ENCODE results near the gene SRSF10. TPM values are rescaled to one million over a fixed set of nuclear protein-coding genes. Genes with fewer than 3 reads are reported as not detected.

The SRSF10 gene
- polyA plus RNA-seq, 3 donors: 66.6 to 76.2 (median 75.6) TPM

- Histone ChIP-seq H2AFZ (ENCODE audit: insufficient read depth, low read depth, low read length, poor library complexity, severe bottlenecking) (no peak overlapping the region), H3K36me3 (replicated peaks in 1 of 2; ENCODE audit: control insufficient read depth in 1 of 2, insufficient read depth in 2 of 2, low read length in 2 of 2) (no peaks in the 10 kb centered on the region), H3K4me1 (ENCODE audit: control insufficient read depth in 1 of 2, insufficient read depth in 2 of 2, low read length in 2 of 2) (peaks cover 8 to 12% of the 10 kb centered on the region in 2 donors), H3K27me3 (ENCODE audit: control insufficient read depth in 2 of 2, insufficient read depth in 2 of 2, low read length in 2 of 2) (no peaks in the 10 kb centered on the region), H3K27ac (ENCODE audit: low read depth in 1 of 2, low read length in 2 of 2) (no peak overlapping the region), H3K9ac (ENCODE audit: insufficient read depth, low read length, poor library complexity, severe bottlenecking) (no peak overlapping the region), H4K20me1 (ENCODE audit: insufficient read depth, low read length) (no peaks in the 10 kb centered on the region), H3K9me3 (replicated peaks in 1 of 2; ENCODE audit: control insufficient read depth in 1 of 2, insufficient read depth in 1 of 2, low read length in 2 of 2) (no peaks in the 10 kb centered on the region), H3K79me2 (ENCODE audit: insufficient read depth, low read length) (no peaks in the 10 kb centered on the region), H3K4me2 (replicated peaks; ENCODE audit: extremely low read depth, low read length, poor library complexity, severe bottlenecking) (no peak overlapping the region), H3K4me3 (replicated peaks in 1 of 3; ENCODE audit: low read depth in 2 of 3, low read length in 3 of 3) (no peak overlapping the region)
- Mint-ChIP-seq H3K27ac (no peak overlapping the region), H3K4me1 (peaks cover 15% of the 10 kb centered on the region), H3K4me3 (no peak overlapping the region), H3K27me3 (ENCODE audit: low read depth in 3 of 3) (no peaks in the 10 kb centered on the region), H3K9me3 (peaks cover 0 to 1% (median 0%) of the 10 kb centered on the region in 7 donors), H3K36me3 (no peaks in the 10 kb centered on the region)
- WGBS (ENCODE audit: insufficient coverage): 92% methylated on average over 3 of the region's 8 CpGs
- no peak for TF ChIP-seq CTCF (IDR thresholded peaks at IDR 0.05)
- intact Hi-C loops (cut with micrococcal nuclease): loop anchor here in 1 of 2 donors (5.0 kb wide), 1 partner anchor 150 kb away; no protein-coding TSS in a partner anchor
- DNase-seq: no peak
Observed at GRCh38 chr1:23922321-23922943, 57.7 kb downstream of the SRSF10 start.

GRCh38 chr1:23916209-23917131 is 63.7 kb downstream of the SRSF10 start:
- Histone ChIP-seq H3K4me1 (ENCODE audit: control insufficient read depth in 1 of 2, insufficient read depth in 2 of 2, low read length in 2 of 2) (peaks cover 50 to 55% of the 10 kb centered on the region in 2 donors), H2AFZ (ENCODE audit: insufficient read depth, low read depth, low read length, poor library complexity, severe bottlenecking) (peak overlapping the region; percentile 60), H4K20me1 (ENCODE audit: insufficient read depth, low read length) (no peaks in the 10 kb centered on the region), H3K36me3 (replicated peaks in 1 of 2; ENCODE audit: control insufficient read depth in 1 of 2, insufficient read depth in 2 of 2, low read length in 2 of 2) (no peaks in the 10 kb centered on the region), H3K9me3 (replicated peaks in 1 of 2; ENCODE audit: control insufficient read depth in 1 of 2, insufficient read depth in 1 of 2, low read length in 2 of 2) (no peaks in the 10 kb centered on the region), H3K27ac (ENCODE audit: low read depth in 1 of 2, low read length in 2 of 2) (peak overlapping the region; percentile 62 to 73), H3K9ac (ENCODE audit: insufficient read depth, low read length, poor library complexity, severe bottlenecking) (peak overlapping the region; percentile 50), H3K4me3 (replicated peaks in 1 of 3; ENCODE audit: low read depth in 2 of 3, low read length in 3 of 3) (peak overlapping the region in 1 of 3 experiments; percentile 58), H3K4me2 (replicated peaks; ENCODE audit: extremely low read depth, low read length, poor library complexity, severe bottlenecking) (peak overlapping the region; percentile 70), H3K27me3 (ENCODE audit: control insufficient read depth in 2 of 2, insufficient read depth in 2 of 2, low read length in 2 of 2) (no peaks in the 10 kb centered on the region), H3K79me2 (ENCODE audit: insufficient read depth, low read length) (no peaks in the 10 kb centered on the region)
- no peaks in the 10 kb centered on the region for H3K27me3 Mint-ChIP-seq (ENCODE audit: low read depth in 3 of 3)
- TF ChIP-seq CTCF (IDR thresholded peaks at IDR 0.05): peak; percentile 83
- H3K4me1 Mint-ChIP-seq: peaks cover 56% of the 10 kb centered on the region
- peak; percentile 72 to 87 (median 84) for DNase-seq
- H3K4me3 Mint-ChIP-seq: peak overlapping the region; percentile 43 to 84
- 4% methylated on average over 4 of the region's 12 CpGs for WGBS (ENCODE audit: insufficient coverage)
- intact Hi-C loops (cut with micrococcal nuclease): loop anchor here (2.0 to 10.0 kb wide), 6 partner anchors 41 to 144 kb away; partner anchors contain the start of genes FUCA1 (in 2 of the 2), GALE (in 1 of the 2) and PNRC2 (in 1 of the 2)
- peaks cover 0 to 2% of the 10 kb centered on the region in 2 donors for H3K36me3 Mint-ChIP-seq
- peaks cover 0 to 1% (median 0%) of the 10 kb centered on the region in 7 donors for H3K9me3 Mint-ChIP-seq
- peak overlapping the region; percentile 77 to 92 (median 88) for H3K27ac Mint-ChIP-seq
